Vagina (tissue), 2 donors: ENCODE data around the gene SEC23A.

ENCODE experiments used
- POLR2AphosphoS5 ChIP-seq, 2 donors: sonication (generic); formaldehyde crosslinking; IDR thresholded peaks; one replicate each; pipeline ENCODE4 v1.9.0; 2017; ENCODE audit warnings: antibody characterized with exemption in 2 of 2, mild to moderate bottlenecking in 2 of 2, low read depth in 1 of 2; ENCODE audit not compliant: insufficient read depth in 1 of 2
- TF ChIP-seq, protein P1 (sequence below), 3 experiments: fragments of 450-650 bp in 2 of 3; fragments of 200-600 bp in 1 of 3; sonication (generic) in 1 of 3; IDR thresholded peaks; one replicate each; pipeline ENCODE4 v1.5.1; 2017 to 2019; ENCODE audit warnings: antibody characterized with exemption in 3 of 3, mild to moderate bottlenecking in 2 of 3, moderate library complexity in 2 of 3

GRCh38 chr14:39015360-39015961 is 87.6 kb downstream of the SEC23A start:
- TF ChIP-seq, protein P1, sequence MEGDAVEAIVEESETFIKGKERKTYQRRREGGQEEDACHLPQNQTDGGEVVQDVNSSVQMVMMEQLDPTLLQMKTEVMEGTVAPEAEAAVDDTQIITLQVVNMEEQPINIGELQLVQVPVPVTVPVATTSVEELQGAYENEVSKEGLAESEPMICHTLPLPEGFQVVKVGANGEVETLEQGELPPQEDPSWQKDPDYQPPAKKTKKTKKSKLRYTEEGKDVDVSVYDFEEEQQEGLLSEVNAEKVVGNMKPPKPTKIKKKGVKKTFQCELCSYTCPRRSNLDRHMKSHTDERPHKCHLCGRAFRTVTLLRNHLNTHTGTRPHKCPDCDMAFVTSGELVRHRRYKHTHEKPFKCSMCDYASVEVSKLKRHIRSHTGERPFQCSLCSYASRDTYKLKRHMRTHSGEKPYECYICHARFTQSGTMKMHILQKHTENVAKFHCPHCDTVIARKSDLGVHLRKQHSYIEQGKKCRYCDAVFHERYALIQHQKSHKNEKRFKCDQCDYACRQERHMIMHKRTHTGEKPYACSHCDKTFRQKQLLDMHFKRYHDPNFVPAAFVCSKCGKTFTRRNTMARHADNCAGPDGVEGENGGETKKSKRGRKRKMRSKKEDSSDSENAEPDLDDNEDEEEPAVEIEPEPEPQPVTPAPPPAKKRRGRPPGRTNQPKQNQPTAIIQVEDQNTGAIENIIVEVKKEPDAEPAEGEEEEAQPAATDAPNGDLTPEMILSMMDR (IDR thresholded peaks at IDR 0.05) = peak; percentile 24 to 48 (median 42)
- no peak for TF ChIP-seq POLR2AphosphoS5 (IDR thresholded peaks at IDR 0.05; ENCODE audit: insufficient read depth in 1 of 2, low read depth in 1 of 2)
